Measurements from ENCODE around the gene NDUFA3. TPM values are rescaled to one million over a fixed set of nuclear protein-coding genes. Genes with fewer than 3 reads are reported as not detected.

The NDUFA3 gene
- total RNA-seq, 4 donors from 2014 or later = 29.5 to 84.9 (median 60.6) TPM

- ATAC-seq (no peak), DNase-seq (no peak)
- no peak overlapping the region for H3K27ac ChIP-seq
- no peaks in the 10 kb centered on the region for H3K9me3 ChIP-seq
- intact Hi-C loops (cut with DNase I; ENCODE audit: low total_unique reads) (no loop called here), in situ Hi-C loops (cut with MboI; ENCODE audit: low sequenced_read_pairs in 4 of 4) (no loop called here)
- peaks cover 3 to 100% of the 10 kb centered on the region in 2 donors for H3K36me3 ChIP-seq
- TF ChIP-seq POLR2A (IDR thresholded peaks at IDR 0.05) = no peak
- no peaks in the 10 kb centered on the region for H3K27me3 ChIP-seq
- H3K4me3 ChIP-seq = no peak overlapping the region
- no peaks in the 10 kb centered on the region for H3K4me1 ChIP-seq
These were observed 45.0 kb downstream of the NDUFA3 start for GRCh38 chr19:54147676-54148075.

- Histone ChIP-seq H3K27ac (no peak overlapping the region), H3K9me3 (no peaks in the 10 kb centered on the region), H3K36me3 (peaks cover 3 to 100% of the 10 kb centered on the region in 2 donors), H3K27me3 (no peaks in the 10 kb centered on the region), H3K4me3 (no peak overlapping the region), H3K4me1 (no peaks in the 10 kb centered on the region)
- DNase-seq (no peak), ATAC-seq (no peak)
- in situ Hi-C loops (cut with MboI; ENCODE audit: low sequenced_read_pairs in 4 of 4) (no loop called here), intact Hi-C loops (cut with DNase I; ENCODE audit: low total_unique reads) (no loop called here)
- TF ChIP-seq POLR2A (IDR thresholded peaks at IDR 0.05) (no peak), CTCF (IDR thresholded peaks at IDR 0.05 in 4 of 5, conservative IDR thresholded peaks at IDR 0.05 in 1 of 5) (no peak)
These were observed 45.5 kb downstream of the NDUFA3 start for GRCh38 chr19:54148158-54148557.

GRCh38 chr19:54149021-54149812 lies 46.6 kb downstream of the NDUFA3 start:
- no peak overlapping the region for H3K27ac ChIP-seq
- H3K36me3 ChIP-seq = peaks cover 3 to 100% of the 10 kb centered on the region in 2 donors
- H3K4me3 ChIP-seq = no peak overlapping the region
- no peaks in the 10 kb centered on the region for H3K9me3 ChIP-seq
- in situ Hi-C loops (cut with MboI; ENCODE audit: low sequenced_read_pairs in 4 of 4) (no loop called here), intact Hi-C loops (cut with DNase I; ENCODE audit: low total_unique reads) (no loop called here)
- DNase-seq = no peak
- ATAC-seq = no peak
- TF ChIP-seq CTCF (IDR thresholded peaks at IDR 0.05 in 4 of 5, conservative IDR thresholded peaks at IDR 0.05 in 1 of 5) (no peak), POLR2A (IDR thresholded peaks at IDR 0.05) (no peak)
- H3K27me3 ChIP-seq = no peaks in the 10 kb centered on the region
- H3K4me1 ChIP-seq = no peaks in the 10 kb centered on the region

- Histone ChIP-seq H3K27ac (no peak overlapping the region), H3K9me3 (no peaks in the 10 kb centered on the region), H3K36me3 (peaks cover 0 to 100% of the 10 kb centered on the region in 2 donors), H3K27me3 (no peaks in the 10 kb centered on the region), H3K4me3 (no peak overlapping the region), H3K4me1 (no peaks in the 10 kb centered on the region)
- intact Hi-C loops (cut with DNase I; ENCODE audit: low total_unique reads) = no loop called here
- in situ Hi-C loops (cut with MboI; ENCODE audit: low sequenced_read_pairs in 4 of 4) = no loop called here
- ATAC-seq = no peak
- DNase-seq = no peak
- no peak for TF ChIP-seq CTCF (IDR thresholded peaks at IDR 0.05 in 4 of 5, conservative IDR thresholded peaks at IDR 0.05 in 1 of 5)
- TF ChIP-seq POLR2A (IDR thresholded peaks at IDR 0.05) = no peak
These were observed 48.8 kb downstream of the NDUFA3 start for GRCh38 chr19:54151362-54152035.

GRCh38 chr19:54152267-54152666 lies 49.6 kb downstream of the NDUFA3 start:
- no peaks in the 10 kb centered on the region for H3K27me3 ChIP-seq
- H3K4me3 ChIP-seq = no peak overlapping the region
- DNase-seq (no peak), ATAC-seq (no peak)
- TF ChIP-seq POLR2A (IDR thresholded peaks at IDR 0.05) = no peak
- TF ChIP-seq CTCF (IDR thresholded peaks at IDR 0.05 in 4 of 5, conservative IDR thresholded peaks at IDR 0.05 in 1 of 5) = no peak
- H3K4me1 ChIP-seq = no peaks in the 10 kb centered on the region
- in situ Hi-C loops (cut with MboI; ENCODE audit: low sequenced_read_pairs in 4 of 4) = no loop called here
- no peak overlapping the region for H3K27ac ChIP-seq
- no peaks in the 10 kb centered on the region for H3K9me3 ChIP-seq
- H3K36me3 ChIP-seq = peaks cover 0 to 99% of the 10 kb centered on the region in 2 donors
- intact Hi-C loops (cut with DNase I; ENCODE audit: low total_unique reads) = no loop called here
